OCI-LY3 (cell line): ENCODE measurements around the gene PARP8.

Source experiments
- H2AFZ ChIP-seq: fragments of 200-600, 300-600 bp; shearing (Covaris generic); 2 replicates; pipeline ENCODE4 v1.6.0; 2014; ENCODE audit warnings: antibody characterized with exemption, low read depth, low read length
- H3K27ac ChIP-seq: fragments of 200-600, 300-600 bp; sonication (generic); 2 replicates; pipeline ENCODE4 v1.5.1; 2014; ENCODE audit warnings: mild to moderate bottlenecking, low read length, moderate library complexity, mixed read lengths
- H3K27me3 ChIP-seq: fragments of 200-600, 300-600 bp; sonication (generic); 2 replicates; pipeline ENCODE4 v1.6.1; 2014; ENCODE audit warnings: low read depth, low read length, mixed read lengths
- H3K36me3 ChIP-seq: fragments of 200-600, 300-600 bp; sonication (generic); replicated peaks from 2 replicates; pipeline ENCODE3; 2014; ENCODE audit warnings: low read depth, low read length, mixed read lengths
- H3K4me1 ChIP-seq: fragments of 300-600, 200-600 bp; sonication (generic); 2 replicates; pipeline ENCODE4 v1.6.1; 2014; ENCODE audit warnings: low read length, mixed read lengths
- H3K4me2 ChIP-seq: fragments of 200-600, 300-600 bp; sonication (generic); 2 replicates; pipeline ENCODE4 v1.6.1; 2014; ENCODE audit warnings: low read length, mixed read lengths
- H3K4me3 ChIP-seq: fragments of 300-600, 200-600 bp; sonication (generic); 2 replicates; pipeline ENCODE4 v1.5.1; 2014; ENCODE audit warnings: antibody characterized with exemption, mild to moderate bottlenecking, low read length, moderate library complexity
- H3K79me2 ChIP-seq: fragments of 300-600, 200-600 bp; shearing (Covaris generic); 2 replicates; pipeline ENCODE4 v1.6.1; 2014; ENCODE audit warnings: mild to moderate bottlenecking, low read length, mixed read lengths
- H3K9ac ChIP-seq: fragments of 300-600, 200-600 bp; shearing (Covaris generic); 2 replicates; pipeline ENCODE4 v1.6.0; 2014; ENCODE audit warnings: mild to moderate bottlenecking, low read length, moderate library complexity
- H3K9me3 ChIP-seq: fragments of 200-600, 300-600 bp; shearing (Covaris generic); 2 replicates; pipeline ENCODE4 v1.6.1; 2014; ENCODE audit warnings: low read length, mixed read lengths; ENCODE audit not compliant: insufficient read depth
- H4K20me1 ChIP-seq: fragments of 200-600, 300-600 bp; sonication (generic); 2 replicates; pipeline ENCODE4 v1.6.1; 2016; ENCODE audit warnings: low read length, mixed read lengths; ENCODE audit not compliant: insufficient read depth
- EZH2phosphoT487 ChIP-seq: fragments of 200-600 bp; shearing (Covaris generic); IDR thresholded peaks from 2 replicates; pipeline ENCODE4 v1.6.1; 2018; ENCODE audit warnings: antibody characterized with exemption, mixed run types, low read depth
- TF ChIP-seq, protein P1 (sequence below): fragments of 200-600, 300-600 bp; sonication (generic); IDR thresholded peaks from 2 replicates; pipeline ENCODE4 v1.5.1; 2014; ENCODE audit warnings: antibody characterized with exemption, low read length, low read depth

The PARP8 gene

DNA sequence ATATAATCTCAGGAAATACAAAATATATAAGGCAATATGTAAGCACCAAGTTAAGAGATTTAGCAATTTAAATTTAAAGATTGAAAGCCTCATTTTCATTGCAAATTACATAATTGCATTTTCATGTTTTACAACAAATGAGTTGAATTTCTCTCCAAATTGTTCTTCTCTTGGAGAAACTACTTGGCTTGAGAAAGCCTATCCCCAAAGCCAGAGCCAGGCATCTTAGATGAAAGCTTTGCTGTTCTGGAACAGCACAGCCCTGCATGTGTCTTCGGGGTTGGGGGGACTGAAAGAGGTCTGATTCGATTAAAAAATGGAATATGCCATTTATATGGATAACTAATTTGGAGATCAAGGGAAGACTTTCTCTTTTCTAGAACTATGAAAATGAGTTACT lies 212.0 kb downstream of the PARP8 start:
- Histone ChIP-seq H3K4me1 (no peaks in the 10 kb centered on the region), H3K36me3 (no peaks in the 10 kb centered on the region), H3K9ac (no peak overlapping the region), H4K20me1 (no peaks in the 10 kb centered on the region), H3K4me2 (no peak overlapping the region), H3K4me3 (no peak overlapping the region), H2AFZ (no peak overlapping the region), H3K9me3 (no peaks in the 10 kb centered on the region), H3K27me3 (no peaks in the 10 kb centered on the region), H3K27ac (no peak overlapping the region), H3K79me2 (no peaks in the 10 kb centered on the region)
- TF ChIP-seq EZH2phosphoT487: no peak
- TF ChIP-seq, protein P1, sequence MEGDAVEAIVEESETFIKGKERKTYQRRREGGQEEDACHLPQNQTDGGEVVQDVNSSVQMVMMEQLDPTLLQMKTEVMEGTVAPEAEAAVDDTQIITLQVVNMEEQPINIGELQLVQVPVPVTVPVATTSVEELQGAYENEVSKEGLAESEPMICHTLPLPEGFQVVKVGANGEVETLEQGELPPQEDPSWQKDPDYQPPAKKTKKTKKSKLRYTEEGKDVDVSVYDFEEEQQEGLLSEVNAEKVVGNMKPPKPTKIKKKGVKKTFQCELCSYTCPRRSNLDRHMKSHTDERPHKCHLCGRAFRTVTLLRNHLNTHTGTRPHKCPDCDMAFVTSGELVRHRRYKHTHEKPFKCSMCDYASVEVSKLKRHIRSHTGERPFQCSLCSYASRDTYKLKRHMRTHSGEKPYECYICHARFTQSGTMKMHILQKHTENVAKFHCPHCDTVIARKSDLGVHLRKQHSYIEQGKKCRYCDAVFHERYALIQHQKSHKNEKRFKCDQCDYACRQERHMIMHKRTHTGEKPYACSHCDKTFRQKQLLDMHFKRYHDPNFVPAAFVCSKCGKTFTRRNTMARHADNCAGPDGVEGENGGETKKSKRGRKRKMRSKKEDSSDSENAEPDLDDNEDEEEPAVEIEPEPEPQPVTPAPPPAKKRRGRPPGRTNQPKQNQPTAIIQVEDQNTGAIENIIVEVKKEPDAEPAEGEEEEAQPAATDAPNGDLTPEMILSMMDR: no peak

DNA sequence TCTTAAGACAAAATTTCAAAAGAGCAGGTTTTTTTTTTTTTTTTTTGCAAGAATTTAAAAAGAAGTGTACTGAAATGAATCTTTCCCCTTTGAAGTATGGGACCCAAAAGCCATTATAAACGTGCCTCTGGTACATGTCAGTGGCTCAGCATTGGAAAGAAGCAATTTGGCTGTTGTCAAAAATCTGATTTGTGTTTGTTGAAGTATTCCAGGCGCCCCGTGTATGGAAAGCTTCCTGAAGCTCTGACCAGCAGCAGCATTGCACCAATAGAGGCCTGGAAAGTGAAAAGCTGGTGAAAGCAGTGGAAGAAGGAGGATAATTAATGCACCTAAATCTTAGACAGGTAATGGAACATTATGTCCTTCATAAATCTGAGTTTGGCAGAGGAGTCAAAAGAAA lies 215.0 kb downstream of the PARP8 start:
- Histone ChIP-seq H3K9me3 (no peaks in the 10 kb centered on the region), H3K36me3 (no peaks in the 10 kb centered on the region), H3K4me3 (no peak overlapping the region), H3K9ac (no peak overlapping the region), H3K79me2 (no peaks in the 10 kb centered on the region), H4K20me1 (no peaks in the 10 kb centered on the region), H3K27ac (no peak overlapping the region), H3K4me1 (no peaks in the 10 kb centered on the region), H2AFZ (no peak overlapping the region), H3K4me2 (no peak overlapping the region), H3K27me3 (no peaks in the 10 kb centered on the region)
- no peak for TF ChIP-seq EZH2phosphoT487
- TF ChIP-seq, protein P1: no peak

DNA sequence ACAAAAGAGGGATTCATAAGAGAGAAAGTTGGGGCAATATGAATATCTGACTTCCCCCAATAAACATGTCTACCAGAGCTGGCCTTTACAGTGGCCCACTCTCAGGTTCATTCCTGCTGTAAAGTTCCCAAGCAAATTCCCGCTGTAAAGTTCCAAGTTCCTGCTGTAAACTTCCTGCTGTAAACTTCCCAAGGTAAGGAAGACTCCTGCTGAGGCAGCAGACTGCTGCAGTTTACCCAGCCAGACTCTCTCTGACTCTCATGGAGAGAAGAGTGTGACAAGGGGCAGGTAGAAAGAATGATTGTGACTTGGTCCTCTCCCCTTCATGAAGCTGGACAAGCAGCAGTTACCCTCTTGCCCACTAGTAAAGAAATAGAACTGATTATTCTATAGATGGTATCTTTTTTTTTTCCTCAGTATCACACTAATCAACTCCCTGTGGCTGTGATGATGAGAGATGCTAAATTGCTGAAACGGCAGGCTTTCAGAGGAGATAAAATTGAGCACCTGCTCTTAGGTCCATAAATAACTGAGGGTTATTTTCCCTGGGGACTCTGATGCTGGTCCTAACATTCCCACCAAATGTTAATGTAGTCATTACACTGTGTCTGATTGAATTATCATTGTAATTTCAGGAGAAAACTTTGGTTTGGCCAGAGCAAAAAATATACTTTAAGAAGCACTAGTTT lies 220.4 kb downstream of the PARP8 start:
- no peak overlapping the region for H3K4me2 ChIP-seq
- H4K20me1 ChIP-seq: no peaks in the 10 kb centered on the region
- H3K27me3 ChIP-seq: no peaks in the 10 kb centered on the region
- H3K79me2 ChIP-seq: no peaks in the 10 kb centered on the region
- TF ChIP-seq EZH2phosphoT487: no peak
- TF ChIP-seq, protein P1: no peak
- H2AFZ ChIP-seq: no peak overlapping the region
- no peak overlapping the region for H3K9ac ChIP-seq
- no peak overlapping the region for H3K4me3 ChIP-seq
- no peaks in the 10 kb centered on the region for H3K9me3 ChIP-seq
- no peaks in the 10 kb centered on the region for H3K36me3 ChIP-seq
- H3K4me1 ChIP-seq: no peaks in the 10 kb centered on the region
- H3K27ac ChIP-seq: no peak overlapping the region

DNA sequence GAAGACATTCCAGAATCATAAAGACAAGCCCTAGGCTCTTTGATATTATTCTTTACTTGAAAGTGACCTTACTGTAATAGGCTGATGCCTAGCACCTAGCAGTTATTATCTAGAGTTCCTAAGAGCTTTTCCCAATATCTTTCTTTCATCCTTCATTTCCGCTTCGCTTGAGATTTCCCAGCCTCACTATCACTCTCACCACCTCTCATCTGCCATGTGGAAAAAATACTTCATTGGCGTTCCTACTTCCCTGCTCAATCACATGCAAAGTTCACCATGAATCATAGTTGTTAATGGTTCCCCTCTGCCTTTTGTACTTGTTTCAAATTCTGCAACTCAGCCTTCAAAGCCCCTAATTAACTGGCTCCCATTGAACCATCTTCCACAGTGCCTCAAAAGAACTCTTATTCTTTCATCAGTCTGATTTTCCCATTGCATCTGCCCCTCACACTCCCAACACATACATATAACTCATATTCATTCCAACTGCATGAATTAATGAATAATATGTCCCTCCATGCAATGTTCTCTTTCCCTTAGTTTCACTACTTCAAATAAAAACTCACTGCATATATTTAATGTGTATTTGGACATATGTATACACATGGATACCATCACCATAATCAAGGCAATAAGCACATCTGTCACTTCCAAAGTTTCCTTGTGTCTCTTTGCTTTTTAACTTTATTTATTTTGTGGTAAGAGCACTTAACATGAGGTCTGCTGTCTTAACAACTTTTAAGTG lies 221.6 kb downstream of the PARP8 start:
- TF ChIP-seq, protein P1: no peak
- no peak for TF ChIP-seq EZH2phosphoT487

More for the DNA sequence above, 221.6 kb downstream of the PARP8 start:
- H4K20me1 ChIP-seq: no peaks in the 10 kb centered on the region
- no peaks in the 10 kb centered on the region for H3K9me3 ChIP-seq
- no peaks in the 10 kb centered on the region for H3K27me3 ChIP-seq
- no peaks in the 10 kb centered on the region for H3K36me3 ChIP-seq
- no peak overlapping the region for H3K4me2 ChIP-seq
- H3K9ac ChIP-seq: no peak overlapping the region
- no peaks in the 10 kb centered on the region for H3K79me2 ChIP-seq
- H3K4me1 ChIP-seq: no peaks in the 10 kb centered on the region
- H3K27ac ChIP-seq: no peak overlapping the region
- no peak overlapping the region for H2AFZ ChIP-seq
- H3K4me3 ChIP-seq: no peak overlapping the region
